H1 (cell line): ENCODE data around the gene KAZALD1. TPM values are rescaled to one million over a fixed set of nuclear protein-coding genes. Genes with fewer than 3 reads are reported as not detected.

ENCODE experiments used
- CTCF ChIA-PET: fragments of 300-600 bp; sonication (Branson Sonifier 250); formaldehyde crosslinking; loops from one replicate; lab custom pipeline; 2021; ENCODE audit not compliant: partially characterized antibody; lab: Charles Lee
- POLR2A ChIA-PET: fragments of 300-600 bp; sonication (Branson Sonifier 250); formaldehyde crosslinking; loops from one replicate; lab custom pipeline; 2021; ENCODE audit warnings: inconsistent platforms; ENCODE audit not compliant: partially characterized antibody; lab: Charles Lee
- DNase-seq, 2 experiments: peaks; one replicate each; pipeline versions ENCODE4 v3.0.0 to v3.0.0-alpha.2; 2010 to 2022; ENCODE audit warnings: low spot score in 2 of 2, low read depth in 1 of 2, mixed read lengths in 1 of 2
- FAIRE-seq: peaks from 2 replicates; lab custom pipeline; 2011; peaks lifted over from hg19 to GRCh38; lab: Jason Lieb, UNC
- H2AFZ ChIP-seq: 2 replicates; pipeline ENCODE4 v1.8.1; 2012; ENCODE audit warnings: low read length, inconsistent platforms
- H2AK5ac ChIP-seq: 2 replicates; pipeline ENCODE4 v1.6.1; 2013; ENCODE audit warnings: low read depth, low read length
- H2BK120ac ChIP-seq: replicated peaks from 2 replicates; pipeline ENCODE3; 2013; ENCODE audit warnings: low read depth, low read length, inconsistent platforms
- H2BK12ac ChIP-seq: 2 replicates; pipeline ENCODE4 v1.6.1; 2013; ENCODE audit warnings: low read depth, low read length
- H2BK15ac ChIP-seq: 2 replicates; pipeline ENCODE4 v1.6.1; 2013; ENCODE audit warnings: low read length
- H2BK20ac ChIP-seq: 2 replicates; pipeline ENCODE4 v1.6.1; 2013; ENCODE audit warnings: low read length
- H2BK5ac ChIP-seq: 2 replicates; pipeline ENCODE4 v1.6.1; 2013; ENCODE audit warnings: low read depth, low read length
- H3K14ac ChIP-seq: 2 replicates; pipeline ENCODE4 v1.6.1; 2013; ENCODE audit warnings: inconsistent platforms; ENCODE audit not compliant: insufficient read length
- H3K18ac ChIP-seq: 2 replicates; pipeline ENCODE4 v1.6.1; 2013; ENCODE audit warnings: low read length; ENCODE audit errors: extremely low read depth
- H3K23ac ChIP-seq: 2 replicates; pipeline ENCODE4 v1.6.1; 2013; ENCODE audit warnings: inconsistent platforms; ENCODE audit not compliant: insufficient read length
- H3K23me2 ChIP-seq: 2 replicates; pipeline ENCODE4 v1.6.1; 2013; ENCODE audit warnings: low read depth, low read length
- H3K27ac ChIP-seq: 2 replicates; pipeline ENCODE4 v1.6.1; 2011; ENCODE audit warnings: low read depth, low read length, inconsistent platforms
- H3K27me3 ChIP-seq, 4 experiments: replicated peaks in 1 of 4; 1 replicate in 1 of 4; 2 replicates in 3 of 4; pipeline versions ENCODE4 v1.6.1 to v1.8.1; 2011 to 2013; ENCODE audit warnings: low read length in 3 of 4, mild to moderate bottlenecking in 3 of 4, inconsistent platforms in 2 of 4, mixed read lengths in 2 of 4, moderate library complexity in 1 of 4; ENCODE audit not compliant: control insufficient read depth in 3 of 4, insufficient read depth in 3 of 4; ENCODE audit errors: extremely low read depth in 1 of 4
- H3K36me3 ChIP-seq, 4 experiments: 2 replicates each; pipeline versions ENCODE4 v1.6.1 to v1.8.1; 2011 to 2013; ENCODE audit warnings: mild to moderate bottlenecking in 4 of 4, low read length in 3 of 4, moderate library complexity in 2 of 4, control low read depth in 1 of 4, inconsistent platforms in 1 of 4; ENCODE audit not compliant: insufficient read depth in 4 of 4, control insufficient read depth in 2 of 4
- H3K4ac ChIP-seq: replicated peaks from 2 replicates; pipeline ENCODE3; 2013; ENCODE audit warnings: low read length, low read depth, mixed read lengths, inconsistent platforms; ENCODE audit not compliant: insufficient read length
- H3K4me1 ChIP-seq, 4 experiments: replicated peaks in 1 of 4; 1 replicate in 1 of 4; 2 replicates in 3 of 4; pipeline versions ENCODE4 v1.6.1 to v1.8.1; 2011 to 2013; ENCODE audit warnings: low read length in 3 of 4, inconsistent platforms in 2 of 4, mixed read lengths in 1 of 4; ENCODE audit not compliant: insufficient read depth in 4 of 4, control insufficient read depth in 3 of 4
- H3K4me2 ChIP-seq, 2 experiments: 2 replicates each; pipeline versions ENCODE4 v1.6.1 to v1.8.1; 2011 to 2013; ENCODE audit warnings: low read depth in 2 of 2, low read length in 2 of 2, control low read depth in 1 of 2, inconsistent platforms in 1 of 2, mild to moderate bottlenecking in 1 of 2; ENCODE audit not compliant: insufficient read depth in 1 of 2
- H3K4me3 ChIP-seq, 4 experiments: fragments of 200-600, 300-600 bp in 1 of 4; sonication (generic), shearing (Covaris generic), sonication (Bioruptor Twin) in 1 of 4; 2 replicates each; pipeline versions ENCODE4 v1.5.1 to v1.8.1; 2011 to 2016; ENCODE audit warnings: low read length in 4 of 4, low read depth in 3 of 4, control low read depth in 2 of 4, inconsistent platforms in 2 of 4, mild to moderate bottlenecking in 2 of 4, mixed read lengths in 1 of 4, moderate library complexity in 1 of 4; ENCODE audit not compliant: insufficient read depth in 2 of 4; ENCODE audit errors: extremely low read depth in 1 of 4
- H3K56ac ChIP-seq: replicated peaks from 2 replicates; pipeline ENCODE3; 2013; ENCODE audit warnings: low read depth, mild to moderate bottlenecking, mixed read lengths, low read length, inconsistent platforms; ENCODE audit not compliant: insufficient read length
- H3K79me1 ChIP-seq: 2 replicates; pipeline ENCODE4 v1.6.1; 2013; ENCODE audit warnings: low read depth, low read length, control low read depth
- H3K79me2 ChIP-seq, 2 experiments: 2 replicates each; pipeline versions ENCODE4 v1.6.1 to v1.8.1; 2012 to 2013; ENCODE audit warnings: low read length in 2 of 2, mild to moderate bottlenecking in 2 of 2, inconsistent platforms in 1 of 2; ENCODE audit not compliant: insufficient read depth in 2 of 2, control insufficient read depth in 1 of 2
- H3K9ac ChIP-seq, 4 experiments: replicated peaks in 1 of 4; 1 replicate in 1 of 4; 2 replicates in 3 of 4; pipeline versions ENCODE4 v1.6.1 to v1.8.1; 2011 to 2013; ENCODE audit warnings: low read depth in 3 of 4, low read length in 3 of 4, control low read depth in 2 of 4, mild to moderate bottlenecking in 2 of 4, moderate library complexity in 2 of 4, inconsistent platforms in 1 of 4; ENCODE audit errors: extremely low read depth in 1 of 4
- H3K9me3 ChIP-seq, 2 experiments: 2 replicates each; pipeline versions ENCODE4 v1.6.1 to v1.8.1; 2012 to 2013; ENCODE audit warnings: mild to moderate bottlenecking in 2 of 2, moderate library complexity in 2 of 2, control low read depth in 1 of 2, inconsistent platforms in 1 of 2, low read depth in 1 of 2, low read length in 1 of 2, mixed read lengths in 1 of 2; ENCODE audit not compliant: insufficient read depth in 2 of 2
- H4K20me1 ChIP-seq, 2 experiments: replicated peaks in 1 of 2; 2 replicates each; pipeline versions ENCODE3 to v1.8.1; 2011 to 2013; ENCODE audit warnings: inconsistent platforms in 2 of 2, low read length in 2 of 2, mild to moderate bottlenecking in 1 of 2; ENCODE audit not compliant: insufficient read depth in 2 of 2, control insufficient read depth in 1 of 2
- H4K5ac ChIP-seq: 2 replicates; pipeline ENCODE4 v1.6.1; 2013; ENCODE audit warnings: low read length, low read depth, mixed read lengths, inconsistent platforms; ENCODE audit not compliant: insufficient read length
- H4K8ac ChIP-seq: 2 replicates; pipeline ENCODE4 v1.8.0; 2013; ENCODE audit warnings: mild to moderate bottlenecking, moderate library complexity, low read length, inconsistent platforms; ENCODE audit not compliant: insufficient read depth; ENCODE audit errors: extremely low read depth
- H4K91ac ChIP-seq: replicated peaks from 2 replicates; pipeline ENCODE3; 2013; ENCODE audit warnings: low read length, mixed read lengths, inconsistent platforms; ENCODE audit not compliant: insufficient read length
- TAF7 ChIP-seq: optimal IDR thresholded peaks from 2 replicates; pipeline ENCODE3; 2011; ENCODE audit warnings: low read depth, mild to moderate bottlenecking, inconsistent platforms, low read length, moderate library complexity, borderline replicate concordance
- polyA plus RNA-seq, 7 experiments: library from polyadenylated mRNA; depleted of rRNA in 3 of 7; stranded (reverse) in 5 of 7; unstranded in 2 of 7; fragments of >200 nt in 5 of 7; fragments of 200-250 nt in 2 of 7; gene quantifications; 1 replicate in 5 of 7; 2 replicates in 1 of 7; 4 replicates in 1 of 7; pipeline versions ENCODE4 v1.2.1 to v1.2.3, GENCODE V29; 2011 to 2013; ENCODE audit warnings: missing spikeins in 2 of 7, mixed read lengths in 2 of 7
- total RNA-seq: library from RNA; stranded (reverse); fragmentation: NEBNext Ultra II Directional; extraction: Animal tissue kit (Norgen Biotek cat#: 25700); gene quantifications from 2 replicates; pipeline ENCODE4 v1.2.1, GENCODE V29; 2021

KAZALD1 gene
- total and polyA plus RNA-seq, 2 of the 8 experiments (the other 6 are each of a cell fraction or from before 2014, with no cell fraction given) = 0.65 to 1.9 TPM

GRCh38 chr10:101053516-101053915 is 8.3 kb upstream of the KAZALD1 start:
- H3K4me3 ChIP-seq = no peak overlapping the region
- H4K20me1 ChIP-seq = peaks cover 12 to 14% of the 10 kb centered on the region in 2 experiments
- H3K4me2 ChIP-seq = no peak overlapping the region
- ChIA-PET POLR2A (no interaction called here), CTCF (interaction anchor here (1.2 to 59.5 kb wide), 5 partner anchors 7 to 88 kb away, joined by 3 to 2176 read pairs (median 110); partner anchors contain the start of genes KAZALD1, PDZD7 and SFXN3)
- no peak overlapping the region for H2AK5ac ChIP-seq
- no peaks in the 10 kb centered on the region; the same call in 1 of the 2 replicates for H3K23me2 ChIP-seq
- no peak overlapping the region for H2BK5ac ChIP-seq
- no peak overlapping the region for H2BK12ac ChIP-seq
- H3K9me3 ChIP-seq = no peaks in the 10 kb centered on the region
- no peak overlapping the region for H3K4ac ChIP-seq
- H3K23ac ChIP-seq = no peak overlapping the region
- DNase-seq (no peak), FAIRE-seq (no peak)
- H3K18ac ChIP-seq = no peak overlapping the region
- H3K36me3 ChIP-seq = no peaks in the 10 kb centered on the region; a peak in 1 of 8 replicates
- no peak overlapping the region for H2BK15ac ChIP-seq
- H3K9ac ChIP-seq = no peak overlapping the region
- H4K5ac ChIP-seq = no peak overlapping the region
- H3K4me1 ChIP-seq = peaks cover 0 to 7% (median 4%) of the 10 kb centered on the region in 4 experiments; a peak in 5 of 7 replicates
- H2BK120ac ChIP-seq = no peak overlapping the region
- H2BK20ac ChIP-seq = no peak overlapping the region
- H3K56ac ChIP-seq = no peak overlapping the region
- no peaks in the 10 kb centered on the region for H3K79me2 ChIP-seq
- no peaks in the 10 kb centered on the region; the same call in 1 of the 2 replicates for H3K79me1 ChIP-seq
- no peak overlapping the region for H3K27ac ChIP-seq
- H3K14ac ChIP-seq = no peak overlapping the region
- no peak overlapping the region for H2AFZ ChIP-seq
- H4K91ac ChIP-seq = no peak overlapping the region
- H4K8ac ChIP-seq = no peak overlapping the region
- peaks cover 20 to 35% (median 32%) of the 10 kb centered on the region in 4 experiments for H3K27me3 ChIP-seq
- no peak for TF ChIP-seq TAF7
